Neutrophil (primary cell): ENCODE results near the gene GPA33.

Experiments used
- H3K27ac ChIP-seq: fragments of 200-600 bp; sonication (generic); 2 replicates; pipeline ENCODE4 v1.5.1; 2016; ENCODE audit warnings: mild to moderate bottlenecking, moderate library complexity
- H3K27me3 ChIP-seq: fragments of 200-600 bp; sonication (generic); 2 replicates; pipeline ENCODE4 v1.6.0; 2016; ENCODE audit warnings: mild to moderate bottlenecking
- H3K36me3 ChIP-seq: fragments of 200-600 bp; sonication (generic); 2 replicates; pipeline ENCODE4 v1.5.1; 2017
- H3K4me1 ChIP-seq, 2 experiments: fragments of 200-600 bp in 1 of 2; sonication (generic) in 1 of 2; 1 replicate in 1 of 2; 2 replicates in 1 of 2; pipeline versions ENCODE4 v1.5.1 to v1.6.1; 2013 to 2016; ENCODE audit warnings: low read depth in 1 of 2, low read length in 1 of 2, mild to moderate bottlenecking in 1 of 2, moderate library complexity in 1 of 2; ENCODE audit not compliant: control insufficient read depth in 1 of 2, insufficient read depth in 1 of 2
- H3K4me3 ChIP-seq, 2 experiments: fragments of 200-600 bp in 1 of 2; sonication (generic) in 1 of 2; 1 replicate in 1 of 2; 2 replicates in 1 of 2; pipeline ENCODE4 v1.5.1; 2013 to 2016; ENCODE audit warnings: low read depth in 1 of 2, low read length in 1 of 2, mild to moderate bottlenecking in 1 of 2, moderate library complexity in 1 of 2
- H3K9me3 ChIP-seq: fragments of 200-600 bp; sonication (generic); 2 replicates; pipeline ENCODE4 v1.5.1; 2016
- TF ChIP-seq, protein P1 (sequence below): fragments of 200-600 bp; sonication (generic); IDR thresholded peaks from 2 replicates; pipeline ENCODE4 v1.5.1; 2016; ENCODE audit warnings: antibody characterized with exemption

Gene GPA33

DNA sequence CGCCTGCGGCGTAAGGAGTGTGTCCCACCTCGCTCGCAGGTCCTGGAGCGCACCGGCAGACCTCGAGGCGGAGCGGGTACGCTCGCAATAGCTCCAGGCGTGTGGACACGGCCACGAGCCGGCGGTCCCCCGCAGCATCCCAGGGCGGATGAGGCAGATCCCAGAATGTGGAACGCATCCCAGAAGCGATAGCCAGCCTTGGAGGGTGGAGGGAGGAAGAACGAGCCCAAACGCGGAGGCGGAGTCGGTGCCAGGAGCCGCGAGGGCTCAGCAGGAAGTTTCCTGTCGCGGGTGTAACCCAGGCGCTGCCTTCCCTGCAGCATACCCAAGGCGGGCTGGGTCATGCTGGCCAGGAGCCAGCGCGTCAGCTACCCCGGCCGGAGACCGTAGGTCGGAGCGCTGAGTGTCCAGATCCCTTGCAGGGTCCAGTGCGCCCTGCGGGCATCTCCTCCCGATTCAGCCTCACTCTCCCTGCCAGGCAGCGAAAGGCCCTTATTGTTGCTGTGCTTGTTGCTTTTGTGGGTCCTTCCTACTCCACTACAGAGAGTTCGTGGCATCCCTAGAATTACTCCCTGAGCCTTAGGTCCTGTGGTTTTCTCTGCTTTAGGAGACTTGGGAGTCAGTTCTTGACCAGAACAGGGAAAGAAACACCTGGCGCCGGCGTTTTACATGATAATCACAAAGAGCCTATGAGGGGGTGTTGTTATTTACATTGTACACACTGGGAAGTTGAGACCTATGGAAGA is 31.4 kb upstream of the GPA33 start:
- Histone ChIP-seq H3K36me3 (no peaks in the 10 kb centered on the region), H3K4me3 (peak overlapping the region; percentile 38 to 46), H3K27me3 (peaks cover 17% of the 10 kb centered on the region), H3K27ac (no peak overlapping the region), H3K9me3 (no peaks in the 10 kb centered on the region), H3K4me1 (peaks cover 8 to 12% of the 10 kb centered on the region in 2 experiments)
- TF ChIP-seq, protein P1, sequence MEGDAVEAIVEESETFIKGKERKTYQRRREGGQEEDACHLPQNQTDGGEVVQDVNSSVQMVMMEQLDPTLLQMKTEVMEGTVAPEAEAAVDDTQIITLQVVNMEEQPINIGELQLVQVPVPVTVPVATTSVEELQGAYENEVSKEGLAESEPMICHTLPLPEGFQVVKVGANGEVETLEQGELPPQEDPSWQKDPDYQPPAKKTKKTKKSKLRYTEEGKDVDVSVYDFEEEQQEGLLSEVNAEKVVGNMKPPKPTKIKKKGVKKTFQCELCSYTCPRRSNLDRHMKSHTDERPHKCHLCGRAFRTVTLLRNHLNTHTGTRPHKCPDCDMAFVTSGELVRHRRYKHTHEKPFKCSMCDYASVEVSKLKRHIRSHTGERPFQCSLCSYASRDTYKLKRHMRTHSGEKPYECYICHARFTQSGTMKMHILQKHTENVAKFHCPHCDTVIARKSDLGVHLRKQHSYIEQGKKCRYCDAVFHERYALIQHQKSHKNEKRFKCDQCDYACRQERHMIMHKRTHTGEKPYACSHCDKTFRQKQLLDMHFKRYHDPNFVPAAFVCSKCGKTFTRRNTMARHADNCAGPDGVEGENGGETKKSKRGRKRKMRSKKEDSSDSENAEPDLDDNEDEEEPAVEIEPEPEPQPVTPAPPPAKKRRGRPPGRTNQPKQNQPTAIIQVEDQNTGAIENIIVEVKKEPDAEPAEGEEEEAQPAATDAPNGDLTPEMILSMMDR: no peak

DNA sequence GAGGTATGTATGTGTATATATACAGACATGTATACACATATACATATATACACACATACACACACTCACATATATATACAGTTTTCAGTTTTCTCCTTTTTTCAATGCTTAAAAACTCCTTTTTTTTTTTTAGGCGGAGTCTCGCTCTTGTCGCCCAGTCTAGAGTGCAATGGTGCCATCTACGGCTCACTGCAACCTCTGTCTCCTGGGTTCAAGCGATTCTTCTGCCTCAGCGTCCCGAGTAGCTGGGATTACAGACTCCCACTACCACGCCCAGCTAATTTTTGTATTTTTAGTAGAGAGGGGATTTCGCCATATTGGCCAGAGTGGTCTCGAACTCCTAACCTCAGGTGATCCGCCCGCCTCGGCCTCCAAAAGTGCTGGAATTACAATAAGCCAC is 30.7 kb upstream of the GPA33 start:
- no peak overlapping the region for H3K27ac ChIP-seq
- H3K36me3 ChIP-seq: no peaks in the 10 kb centered on the region
- H3K4me1 ChIP-seq: peaks cover 8 to 12% of the 10 kb centered on the region in 2 experiments
- H3K4me3 ChIP-seq: peak overlapping the region in 1 of 2 experiments; percentile 46
- peaks cover 17% of the 10 kb centered on the region for H3K27me3 ChIP-seq
- H3K9me3 ChIP-seq: no peaks in the 10 kb centered on the region
- TF ChIP-seq, protein P1: no peak

DNA sequence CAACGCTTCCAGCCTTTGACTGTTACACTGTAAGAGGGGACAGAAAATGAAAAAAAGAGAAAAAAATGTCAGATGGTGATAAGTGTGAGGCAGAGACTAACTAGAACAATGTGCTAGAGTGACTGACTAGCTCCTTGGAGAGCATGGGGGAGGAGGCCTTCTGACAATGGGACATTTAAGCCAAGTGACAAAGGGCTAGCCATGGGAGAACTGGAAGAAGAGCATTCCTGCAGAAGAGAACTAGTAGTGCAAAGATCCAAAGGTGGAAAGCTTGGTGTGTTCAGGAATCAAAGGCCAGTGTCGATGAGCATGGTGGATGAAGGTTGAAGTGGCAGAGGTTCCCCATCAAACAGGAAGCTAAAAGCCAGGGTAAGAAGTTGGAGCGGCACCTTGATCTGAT is 29.5 kb upstream of the GPA33 start:
- Histone ChIP-seq H3K27me3 (peaks cover 17% of the 10 kb centered on the region), H3K36me3 (no peaks in the 10 kb centered on the region), H3K4me3 (no peak overlapping the region), H3K27ac (no peak overlapping the region), H3K4me1 (peaks cover 8 to 12% of the 10 kb centered on the region in 2 experiments), H3K9me3 (no peaks in the 10 kb centered on the region)
- TF ChIP-seq, protein P1: no peak

DNA sequence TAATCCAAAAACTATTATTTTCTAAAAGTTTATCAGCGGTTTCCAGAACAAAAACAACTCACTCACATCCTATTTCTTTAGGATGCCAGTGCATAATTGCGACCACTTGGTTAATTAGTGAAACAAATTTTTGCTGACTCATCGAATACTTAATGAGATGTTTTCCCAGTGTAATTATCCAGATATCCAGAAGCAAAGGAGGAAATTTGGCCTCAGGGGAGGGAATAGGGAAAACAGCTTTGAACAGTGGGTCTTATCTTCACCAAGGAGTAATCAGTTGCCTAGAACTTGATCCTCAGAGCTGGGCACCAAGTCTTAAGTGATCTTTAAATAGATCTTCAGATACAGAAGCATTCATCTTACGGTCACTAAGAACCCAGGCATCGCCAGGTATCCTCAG is 28.0 kb upstream of the GPA33 start:
- no peak overlapping the region for H3K27ac ChIP-seq
- H3K36me3 ChIP-seq: no peaks in the 10 kb centered on the region
- H3K27me3 ChIP-seq: peaks cover 17% of the 10 kb centered on the region
- TF ChIP-seq, protein P1: no peak
- peaks cover 8 to 12% of the 10 kb centered on the region in 2 experiments for H3K4me1 ChIP-seq
- no peak overlapping the region for H3K4me3 ChIP-seq
- no peaks in the 10 kb centered on the region for H3K9me3 ChIP-seq

DNA sequence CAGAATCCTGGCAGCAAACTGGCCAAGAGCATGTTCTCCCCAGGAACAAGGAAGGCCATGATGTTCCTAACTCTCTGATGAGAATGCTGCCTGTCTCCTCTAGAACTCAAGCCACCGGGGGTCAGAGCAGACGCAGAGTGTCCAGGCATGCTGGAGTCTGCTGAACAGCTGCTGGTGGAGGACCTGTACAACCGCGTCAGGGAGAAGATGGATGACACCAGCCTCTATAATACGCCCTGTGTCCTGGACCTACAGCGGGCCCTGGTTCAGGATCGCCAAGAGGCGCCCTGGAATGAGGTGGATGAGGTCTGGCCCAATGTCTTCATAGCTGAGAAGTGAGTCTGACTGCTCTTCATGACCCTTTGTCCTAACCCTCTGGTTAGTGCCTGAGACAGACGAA is 27.0 kb upstream of the GPA33 start:
- peaks cover 17% of the 10 kb centered on the region for H3K27me3 ChIP-seq
- no peaks in the 10 kb centered on the region for H3K9me3 ChIP-seq
- H3K4me3 ChIP-seq: no peak overlapping the region
- TF ChIP-seq, protein P1: no peak
- peaks cover 8 to 12% of the 10 kb centered on the region in 2 experiments for H3K4me1 ChIP-seq
- no peak overlapping the region for H3K27ac ChIP-seq
- H3K36me3 ChIP-seq: no peaks in the 10 kb centered on the region
